MM.1S (cell line): ENCODE measurements around the gene C9orf153.

Experiments used
- DNase-seq: peaks from one replicate; pipeline ENCODE4 v3.0.0-alpha.2; 2015
- H2AFZ ChIP-seq: fragments of 300-600 bp; sonication (generic); 2 replicates; pipeline ENCODE4 v1.6.0; 2016; ENCODE audit warnings: antibody characterized with exemption, low read length
- H3F3A ChIP-seq: fragments of 300-600 bp; sonication (generic); 2 replicates; pipeline ENCODE4 v1.6.1; 2016; ENCODE audit warnings: mild to moderate bottlenecking, antibody characterized with exemption, low read length, moderate library complexity, mixed read lengths; ENCODE audit not compliant: insufficient read depth
- H3K27ac ChIP-seq: fragments of 300-600 bp; sonication (generic); 2 replicates; pipeline ENCODE4 v1.5.1; 2016; ENCODE audit warnings: mild to moderate bottlenecking, low read length
- H3K27me3 ChIP-seq: fragments of 300-600 bp; sonication (generic); replicated peaks from 2 replicates; pipeline ENCODE4 v1.6.0; 2016; ENCODE audit warnings: low read length; ENCODE audit not compliant: insufficient read depth
- H3K36me3 ChIP-seq: fragments of 300-600 bp; sonication (generic); replicated peaks from 2 replicates; pipeline ENCODE4 v1.6.1; 2016; ENCODE audit warnings: mild to moderate bottlenecking, low read length, mixed read lengths; ENCODE audit not compliant: insufficient read depth
- H3K4me1 ChIP-seq: fragments of 300-600 bp; sonication (generic); 2 replicates; pipeline ENCODE4 v1.6.1; 2016; ENCODE audit warnings: low read length, mixed read lengths
- H3K4me2 ChIP-seq: fragments of 300-600 bp; sonication (generic); 2 replicates; pipeline ENCODE4 v1.6.0; 2016; ENCODE audit warnings: low read depth, low read length
- H3K4me3 ChIP-seq: fragments of 300-600 bp; sonication (generic); 2 replicates; pipeline ENCODE4 v1.5.1; 2016; ENCODE audit warnings: low read length, mixed read lengths
- H3K79me2 ChIP-seq: fragments of 300-600 bp; sonication (generic); 2 replicates; pipeline ENCODE4 v1.6.1; 2016; ENCODE audit warnings: mixed run types, low read length, mixed read lengths
- H3K9ac ChIP-seq: fragments of 300-600 bp; sonication (generic); 2 replicates; pipeline ENCODE4 v1.6.1; 2016; ENCODE audit warnings: low read length, mixed read lengths
- H3K9me2 ChIP-seq: fragments of 300-600 bp; sonication (generic); replicated peaks from 2 replicates; pipeline ENCODE4 v1.6.1; 2016; ENCODE audit warnings: mild to moderate bottlenecking, low read length, mixed read lengths; ENCODE audit not compliant: insufficient read depth
- H3K9me3 ChIP-seq: fragments of 300-600 bp; sonication (generic); replicated peaks from 2 replicates; pipeline ENCODE4 v1.6.1; 2016; ENCODE audit warnings: mild to moderate bottlenecking, low read length, mixed read lengths; ENCODE audit not compliant: insufficient read depth
- H4K20me1 ChIP-seq: fragments of 300-600 bp; sonication (generic); 2 replicates; pipeline ENCODE4 v1.6.1; 2016; ENCODE audit warnings: mild to moderate bottlenecking, low read length, moderate library complexity, mixed read lengths; ENCODE audit not compliant: insufficient read depth
- EZH2 ChIP-seq: fragments of 300-600 bp; sonication (generic); optimal IDR thresholded peaks from 2 replicates; pipeline ENCODE3; 2017; ENCODE audit warnings: low read depth, mild to moderate bottlenecking, antibody characterized with exemption, low read length, mixed read lengths
- EZH2phosphoT487 ChIP-seq: fragments of 300-600 bp; sonication (generic); IDR thresholded peaks from 2 replicates; pipeline ENCODE4 v1.6.1; 2018; ENCODE audit warnings: antibody characterized with exemption, low read length
- TF ChIP-seq, protein P1 (sequence below): fragments of 300-600 bp; sonication (generic); IDR thresholded peaks from 2 replicates; pipeline ENCODE4 v1.5.1; 2016; ENCODE audit warnings: antibody characterized with exemption, low read length, mixed read lengths

C9orf153 gene

DNA sequence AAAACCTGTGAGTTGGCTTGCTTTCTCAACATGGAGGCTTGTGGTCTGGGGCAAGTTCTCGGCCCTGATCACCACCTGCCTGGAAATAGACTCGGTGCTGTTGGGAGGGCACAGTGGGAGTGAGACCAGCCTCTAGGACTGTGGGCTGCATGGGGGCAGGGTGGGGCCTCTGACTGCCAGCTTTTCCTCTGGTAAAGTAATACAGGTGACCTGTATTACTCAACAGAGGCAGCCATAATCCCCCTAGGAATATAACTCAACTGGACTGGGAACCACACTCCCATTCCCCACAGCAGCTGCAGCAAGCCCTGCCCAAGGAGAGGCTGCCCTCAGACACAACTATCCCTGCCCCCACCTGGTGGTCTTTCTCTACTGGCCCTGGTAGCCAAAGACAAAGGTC, 72.8 kb downstream of the C9orf153 start:
- Histone ChIP-seq H3K36me3 (no peaks in the 10 kb centered on the region), H2AFZ (no peak overlapping the region), H3K4me2 (no peak overlapping the region), H3K9me2 (0 out of 2 replicates have a peak, but pooled peaks cover 3% of the 10 kb centered on the region), H4K20me1 (no peaks in the 10 kb centered on the region), H3K27ac (no peak overlapping the region), H3K79me2 (no peaks in the 10 kb centered on the region), H3K27me3 (no peaks in the 10 kb centered on the region), H3K9ac (no peak overlapping the region), H3F3A (no peaks in the 10 kb centered on the region), H3K9me3 (no peaks in the 10 kb centered on the region), H3K4me3 (no peak overlapping the region), H3K4me1 (no peaks in the 10 kb centered on the region)
- DNase-seq, result no peak
- TF ChIP-seq EZH2phosphoT487, result no peak
- TF ChIP-seq EZH2, result no peak
- TF ChIP-seq, protein P1, sequence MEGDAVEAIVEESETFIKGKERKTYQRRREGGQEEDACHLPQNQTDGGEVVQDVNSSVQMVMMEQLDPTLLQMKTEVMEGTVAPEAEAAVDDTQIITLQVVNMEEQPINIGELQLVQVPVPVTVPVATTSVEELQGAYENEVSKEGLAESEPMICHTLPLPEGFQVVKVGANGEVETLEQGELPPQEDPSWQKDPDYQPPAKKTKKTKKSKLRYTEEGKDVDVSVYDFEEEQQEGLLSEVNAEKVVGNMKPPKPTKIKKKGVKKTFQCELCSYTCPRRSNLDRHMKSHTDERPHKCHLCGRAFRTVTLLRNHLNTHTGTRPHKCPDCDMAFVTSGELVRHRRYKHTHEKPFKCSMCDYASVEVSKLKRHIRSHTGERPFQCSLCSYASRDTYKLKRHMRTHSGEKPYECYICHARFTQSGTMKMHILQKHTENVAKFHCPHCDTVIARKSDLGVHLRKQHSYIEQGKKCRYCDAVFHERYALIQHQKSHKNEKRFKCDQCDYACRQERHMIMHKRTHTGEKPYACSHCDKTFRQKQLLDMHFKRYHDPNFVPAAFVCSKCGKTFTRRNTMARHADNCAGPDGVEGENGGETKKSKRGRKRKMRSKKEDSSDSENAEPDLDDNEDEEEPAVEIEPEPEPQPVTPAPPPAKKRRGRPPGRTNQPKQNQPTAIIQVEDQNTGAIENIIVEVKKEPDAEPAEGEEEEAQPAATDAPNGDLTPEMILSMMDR, result no peak

DNA sequence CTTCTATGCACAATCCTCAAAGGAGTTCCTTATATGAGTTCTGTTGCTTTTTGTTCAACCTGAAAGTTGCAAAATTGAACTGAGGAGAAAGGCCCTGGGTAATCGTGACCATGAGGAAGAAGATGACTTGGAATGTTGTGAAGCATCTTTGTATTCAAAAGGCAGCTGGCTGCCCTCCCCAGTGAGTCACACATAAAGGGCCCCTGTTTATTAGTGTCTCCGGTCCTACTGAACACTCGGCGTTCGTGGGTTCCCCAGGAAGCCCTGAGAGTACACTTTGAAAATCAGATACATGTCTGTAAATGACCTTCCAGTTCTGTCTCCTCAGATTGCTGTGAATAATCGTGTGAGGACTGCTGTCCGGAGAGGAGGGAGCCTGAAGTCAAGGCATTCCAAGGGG, 73.6 kb downstream of the C9orf153 start:
- DNase-seq, result no peak
- no peaks in the 10 kb centered on the region for H3K79me2 ChIP-seq
- no peak overlapping the region for H2AFZ ChIP-seq

DNA sequence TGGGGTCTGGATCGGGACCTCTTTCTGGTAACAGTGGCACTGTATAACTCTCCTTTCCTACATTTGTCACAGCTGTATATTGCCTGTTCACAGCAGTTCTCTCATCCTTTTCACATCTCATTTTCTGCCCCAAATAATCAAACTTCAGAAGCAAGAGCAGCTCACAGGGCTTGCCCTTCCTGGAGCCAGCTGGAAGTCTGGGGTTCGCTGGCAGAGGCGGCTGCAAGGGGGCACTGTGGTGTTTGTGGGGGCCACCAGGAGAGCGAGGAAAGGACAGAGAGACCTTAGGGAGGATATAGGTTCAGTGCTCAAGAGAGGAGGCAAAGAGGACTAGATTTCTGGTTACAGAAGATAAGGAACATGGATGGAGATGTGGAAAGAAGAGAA, 75.3 kb downstream of the C9orf153 start:
- Histone ChIP-seq H3K4me1 (no peaks in the 10 kb centered on the region), H2AFZ (no peak overlapping the region), H3F3A (no peaks in the 10 kb centered on the region), H3K4me3 (no peak overlapping the region), H3K27ac (no peak overlapping the region), H4K20me1 (no peaks in the 10 kb centered on the region), H3K79me2 (no peaks in the 10 kb centered on the region), H3K4me2 (no peak overlapping the region), H3K9me3 (no peaks in the 10 kb centered on the region), H3K27me3 (no peaks in the 10 kb centered on the region), H3K9ac (no peak overlapping the region), H3K9me2 (0 out of 2 replicates have a peak, but pooled peaks cover 3% of the 10 kb centered on the region), H3K36me3 (no peaks in the 10 kb centered on the region)
- DNase-seq, result no peak
- TF ChIP-seq EZH2phosphoT487, result no peak
- TF ChIP-seq, protein P1, result no peak
- no peak for TF ChIP-seq EZH2

More for the DNA sequence above, 73.6 kb downstream of the C9orf153 start:
- Histone ChIP-seq H3K27me3 (no peaks in the 10 kb centered on the region), H3K4me1 (no peaks in the 10 kb centered on the region), H3K9me2 (0 out of 2 replicates have a peak, but pooled peaks cover 3% of the 10 kb centered on the region), H3K4me3 (no peak overlapping the region), H3K4me2 (no peak overlapping the region), H3K36me3 (no peaks in the 10 kb centered on the region), H3K27ac (no peak overlapping the region), H3K9ac (no peak overlapping the region), H4K20me1 (no peaks in the 10 kb centered on the region), H3F3A (no peaks in the 10 kb centered on the region), H3K9me3 (no peaks in the 10 kb centered on the region)
- TF ChIP-seq EZH2 (no peak), EZH2phosphoT487 (no peak)
- TF ChIP-seq, protein P1, result no peak
